ENCODE measurements around the gene NOS2.
"Not testable (repeated sequence)": the region's sequence is repeated elsewhere in the genome, so short reads cannot be mapped to it uniquely, and the experiment has no call there.

Gene NOS2

DNA sequence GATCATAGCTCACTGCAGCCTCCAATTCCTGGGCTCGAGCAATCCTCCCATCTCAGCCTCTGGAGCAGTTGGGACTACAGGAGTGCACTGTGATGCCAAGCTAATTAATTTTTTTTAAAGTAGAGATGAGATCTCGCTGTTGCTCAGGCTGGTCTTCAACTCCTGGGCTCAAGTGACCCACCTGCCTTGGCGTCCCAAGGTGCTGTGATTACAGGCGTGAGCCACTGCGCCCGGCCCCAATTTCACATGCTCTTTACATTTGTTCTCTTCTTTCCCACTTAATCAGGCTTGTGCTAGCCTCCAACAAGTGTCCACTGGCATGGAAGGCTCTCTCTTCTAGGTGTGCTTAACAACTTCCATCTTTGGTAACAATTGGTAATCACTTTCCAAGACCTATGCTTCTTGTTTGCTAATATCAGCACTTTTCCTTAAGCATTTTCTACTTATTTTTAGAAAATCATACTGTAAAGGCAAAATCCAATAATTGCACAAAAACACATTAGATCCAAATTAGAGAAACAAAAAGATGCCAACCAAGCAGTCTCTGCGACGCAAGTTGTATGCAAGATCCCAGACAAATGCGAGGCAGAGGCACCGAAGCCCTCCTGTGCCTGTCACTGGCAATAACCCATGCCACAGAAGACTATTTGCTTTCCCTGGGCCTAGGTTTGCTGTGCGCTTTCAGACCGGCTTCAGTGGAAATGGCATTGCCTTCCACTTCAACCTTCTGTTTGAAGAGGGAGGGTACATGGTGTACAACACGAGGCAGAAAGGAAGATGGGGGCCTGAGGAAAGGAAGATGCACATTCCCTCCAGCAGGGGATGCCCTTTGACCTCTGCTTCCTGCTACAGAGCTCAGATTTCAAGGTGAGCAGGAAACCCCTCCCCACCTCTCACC lies 52.6 kb downstream of the NOS2 start:
- no peaks in the 10 kb centered on the region for H3K27me3 Mint-ChIP-seq (ENCODE audit: low read depth)
- H3K27ac Mint-ChIP-seq = no peak overlapping the region
- H3K9me3 Mint-ChIP-seq = no peaks in the 10 kb centered on the region
- no peaks in the 10 kb centered on the region for H3K4me1 Mint-ChIP-seq (ENCODE audit: low read depth)
- H3K36me3 Mint-ChIP-seq (ENCODE audit: low read depth) = no peaks in the 10 kb centered on the region
- H3K4me3 Mint-ChIP-seq = no peak overlapping the region

DNA sequence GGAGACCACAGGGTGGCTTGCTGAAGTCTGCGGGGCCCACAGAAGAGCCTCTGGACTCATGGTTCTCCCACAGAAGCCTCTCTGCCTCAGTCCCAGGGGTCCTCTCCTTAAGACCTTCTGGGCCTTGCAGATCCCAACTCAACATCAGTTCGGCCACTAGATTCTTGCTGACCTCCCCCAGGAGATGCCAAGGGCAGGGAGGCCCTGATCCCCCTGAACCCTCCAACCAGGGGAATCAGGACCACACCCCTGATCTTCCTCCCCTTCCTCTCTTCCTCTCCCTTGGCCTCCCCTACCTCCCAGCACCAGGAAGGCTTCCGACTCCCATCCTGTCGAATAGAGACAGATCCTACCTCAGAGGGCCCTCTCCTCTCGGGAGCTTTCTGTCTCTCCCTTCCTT lies 53.4 kb downstream of the NOS2 start:
- Mint-ChIP-seq H3K4me3 (no peak overlapping the region), H3K27ac (no peak overlapping the region), H3K9me3 (no peaks in the 10 kb centered on the region), H3K36me3 (ENCODE audit: low read depth) (no peaks in the 10 kb centered on the region), H3K4me1 (ENCODE audit: low read depth) (no peaks in the 10 kb centered on the region), H3K27me3 (ENCODE audit: low read depth) (no peaks in the 10 kb centered on the region)

DNA sequence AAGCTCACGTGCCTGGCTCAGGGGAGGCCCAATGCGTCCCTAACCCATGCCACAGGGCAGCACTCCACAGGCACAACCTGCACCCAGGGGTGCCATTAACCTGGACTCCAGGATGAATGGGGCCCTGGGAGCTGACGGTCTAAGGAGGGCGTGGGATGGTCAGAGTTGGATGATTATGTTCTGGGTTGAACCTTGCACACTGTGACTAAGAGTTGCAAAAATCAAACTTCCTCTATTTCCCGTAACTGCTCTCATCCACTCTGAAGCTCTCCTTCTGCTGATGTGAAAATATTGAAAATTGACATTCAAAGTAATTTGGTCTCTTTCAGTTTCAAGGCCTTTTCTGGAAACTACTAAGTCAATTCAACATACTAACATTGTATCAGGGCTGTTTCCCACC lies 54.0 kb downstream of the NOS2 start:
- H3K27me3 Mint-ChIP-seq (ENCODE audit: low read depth); H3K4me3 Mint-ChIP-seq; H3K4me1 Mint-ChIP-seq (ENCODE audit: low read depth); H3K9me3 Mint-ChIP-seq; H3K36me3 Mint-ChIP-seq (ENCODE audit: low read depth); H3K27ac Mint-ChIP-seq: not testable (repeated sequence)

DNA sequence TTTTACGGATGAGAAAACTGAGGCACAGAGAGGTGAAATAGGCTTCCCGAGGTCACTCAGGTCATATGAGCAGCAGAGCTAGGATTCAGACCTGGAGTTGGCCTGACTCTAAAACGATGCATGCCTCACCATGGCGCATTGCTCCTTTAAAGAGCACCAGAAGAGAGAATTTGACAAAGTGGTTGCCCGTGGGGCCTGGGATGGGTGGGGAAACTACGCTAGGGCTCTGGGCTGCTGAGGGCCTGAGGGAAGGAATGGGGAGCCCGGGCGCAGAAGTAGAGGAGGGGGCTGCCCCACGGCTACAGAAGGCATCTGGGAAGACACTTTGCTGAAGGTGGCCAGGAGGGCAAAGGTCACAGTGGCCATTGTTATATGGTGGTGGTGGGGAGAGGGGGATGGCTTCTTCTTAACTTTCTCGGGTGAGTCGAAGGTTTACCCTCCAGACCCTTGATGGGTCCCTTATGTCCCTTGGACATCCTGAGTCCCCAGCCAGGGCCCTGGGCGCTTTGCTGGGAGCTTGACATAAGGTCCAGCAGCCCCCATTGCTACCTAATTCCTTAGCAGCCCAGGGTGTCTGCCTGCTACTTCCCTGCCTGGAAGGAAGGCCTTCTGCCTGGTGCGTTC lies 55.0 kb downstream of the NOS2 start:
- not testable (repeated sequence) for H3K9me3 Mint-ChIP-seq; H3K4me3 Mint-ChIP-seq; H3K4me1 Mint-ChIP-seq (ENCODE audit: low read depth); H3K27me3 Mint-ChIP-seq (ENCODE audit: low read depth); H3K36me3 Mint-ChIP-seq (ENCODE audit: low read depth); H3K27ac Mint-ChIP-seq

DNA sequence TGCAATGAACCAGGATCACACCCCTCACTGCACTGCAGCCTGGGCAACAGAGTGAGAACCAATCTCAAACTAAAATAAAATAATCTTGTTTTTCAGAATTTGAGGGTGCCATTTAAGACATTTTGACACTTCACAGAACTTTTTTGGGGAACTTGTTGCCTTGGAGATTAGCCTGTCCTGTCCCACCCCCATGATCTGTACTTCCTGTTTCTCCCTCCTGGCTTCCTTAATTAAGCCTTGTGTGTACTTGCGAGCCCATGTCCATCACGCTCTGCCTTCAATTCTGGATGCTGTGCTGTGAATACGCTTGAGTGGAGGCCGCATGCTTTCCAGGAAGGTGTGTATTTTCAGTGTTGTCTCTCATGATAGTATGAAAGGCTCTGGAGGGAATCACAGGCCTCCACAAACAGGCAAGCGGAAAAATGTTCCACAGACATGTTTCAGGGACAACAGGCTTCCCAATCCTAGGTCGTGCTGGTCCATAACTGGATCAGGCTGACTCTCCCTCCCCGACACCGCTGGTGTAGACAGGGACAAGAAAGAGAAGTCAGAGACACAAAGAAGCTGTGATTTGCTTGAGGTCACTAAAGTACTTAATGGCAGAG lies 56.9 kb downstream of the NOS2 start:
- no peaks in the 10 kb centered on the region for H3K36me3 Mint-ChIP-seq (ENCODE audit: low read depth)
- no peaks in the 10 kb centered on the region for H3K27me3 Mint-ChIP-seq (ENCODE audit: low read depth)
- no peaks in the 10 kb centered on the region for H3K4me1 Mint-ChIP-seq (ENCODE audit: low read depth)
- no peaks in the 10 kb centered on the region for H3K9me3 Mint-ChIP-seq
- no peak overlapping the region for H3K27ac Mint-ChIP-seq
- H3K4me3 Mint-ChIP-seq = no peak overlapping the region

DNA sequence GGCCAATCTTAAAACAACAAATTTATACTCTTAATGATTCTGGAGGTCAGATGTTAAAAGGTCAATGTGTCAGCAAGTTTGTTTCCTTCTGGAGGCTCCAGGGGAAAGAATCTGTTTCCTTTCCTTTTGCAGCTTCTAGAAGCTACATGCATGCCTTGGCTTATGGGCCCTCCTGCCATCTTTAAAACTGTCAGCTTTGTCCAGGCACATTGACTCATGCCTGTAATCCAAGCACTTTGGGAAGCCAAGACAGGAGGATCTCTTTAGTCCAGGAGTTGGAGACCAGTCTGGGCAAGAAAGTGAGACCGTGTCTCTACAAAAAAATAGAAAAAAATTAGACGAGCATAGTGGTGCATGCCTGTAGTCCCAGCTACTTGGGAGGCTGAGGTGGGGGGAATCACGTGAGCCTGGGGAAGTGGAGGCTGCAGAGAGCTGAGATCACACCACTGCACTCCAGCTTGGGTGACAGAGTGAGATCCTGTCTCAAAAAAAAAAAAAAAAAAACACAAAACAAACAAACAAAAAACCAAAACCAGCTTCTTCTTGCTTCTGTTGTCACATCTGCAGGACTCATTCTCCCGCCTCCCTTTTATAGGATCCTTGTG lies 58.3 kb downstream of the NOS2 start:
- H3K4me1 Mint-ChIP-seq (ENCODE audit: low read depth) = no peaks in the 10 kb centered on the region
- H3K4me3 Mint-ChIP-seq = no peak overlapping the region
- no peak overlapping the region for H3K27ac Mint-ChIP-seq
- no peaks in the 10 kb centered on the region for H3K36me3 Mint-ChIP-seq (ENCODE audit: low read depth)
- H3K27me3 Mint-ChIP-seq (ENCODE audit: low read depth) = no peaks in the 10 kb centered on the region
- no peaks in the 10 kb centered on the region for H3K9me3 Mint-ChIP-seq

DNA sequence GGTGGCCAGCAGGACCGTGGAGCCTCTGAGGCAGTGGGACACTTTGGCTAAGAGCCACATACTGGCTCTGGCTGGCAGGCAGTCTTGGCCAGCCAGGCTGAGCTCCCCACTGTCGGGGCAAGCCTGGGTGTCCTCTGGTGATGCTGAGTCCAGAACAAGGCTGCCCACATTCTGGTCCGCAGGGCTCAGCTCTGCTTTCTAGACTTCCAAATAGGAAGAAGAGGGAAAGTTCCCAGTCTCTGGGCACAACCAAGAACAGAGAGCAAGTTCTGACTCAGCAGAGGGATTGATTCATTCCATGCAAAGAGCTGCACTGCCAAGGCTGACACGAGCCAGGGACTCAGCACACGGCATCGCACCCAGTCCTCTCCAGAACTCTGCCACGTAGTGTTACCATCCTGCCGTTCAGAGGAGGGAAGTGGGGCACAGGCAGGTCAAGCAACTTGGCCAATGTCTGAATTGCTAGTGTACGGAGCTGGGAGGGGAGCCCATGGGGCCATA lies 58.9 kb downstream of the NOS2 start:
- H3K4me1 Mint-ChIP-seq (ENCODE audit: low read depth) = no peaks in the 10 kb centered on the region
- no peaks in the 10 kb centered on the region for H3K36me3 Mint-ChIP-seq (ENCODE audit: low read depth)
- H3K4me3 Mint-ChIP-seq = no peak overlapping the region
- no peaks in the 10 kb centered on the region for H3K9me3 Mint-ChIP-seq
- no peaks in the 10 kb centered on the region for H3K27me3 Mint-ChIP-seq (ENCODE audit: low read depth)
- H3K27ac Mint-ChIP-seq = no peak overlapping the region

DNA sequence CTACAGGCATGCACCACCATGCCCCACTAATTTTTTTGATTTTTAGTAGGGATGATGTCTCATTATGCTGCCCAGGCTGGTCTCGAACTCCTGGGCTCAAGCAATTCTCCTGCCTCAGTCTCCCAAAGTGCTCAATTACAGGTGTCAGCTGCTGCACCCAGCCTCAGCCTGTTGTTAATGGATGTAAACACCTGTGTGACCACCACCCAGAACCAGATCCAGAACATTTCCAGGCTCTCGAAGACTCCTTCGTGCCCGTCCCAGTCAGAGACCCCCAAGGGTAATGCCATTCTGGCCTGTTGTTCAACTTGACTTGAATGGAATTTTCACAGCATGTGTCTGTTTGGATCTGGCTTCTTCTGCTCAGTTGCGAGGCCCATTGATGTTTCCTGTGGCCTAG lies 59.8 kb downstream of the NOS2 start:
- not testable (repeated sequence) for H3K27me3 Mint-ChIP-seq (ENCODE audit: low read depth); H3K9me3 Mint-ChIP-seq; H3K27ac Mint-ChIP-seq; H3K4me1 Mint-ChIP-seq (ENCODE audit: low read depth); H3K4me3 Mint-ChIP-seq; H3K36me3 Mint-ChIP-seq (ENCODE audit: low read depth)

DNA sequence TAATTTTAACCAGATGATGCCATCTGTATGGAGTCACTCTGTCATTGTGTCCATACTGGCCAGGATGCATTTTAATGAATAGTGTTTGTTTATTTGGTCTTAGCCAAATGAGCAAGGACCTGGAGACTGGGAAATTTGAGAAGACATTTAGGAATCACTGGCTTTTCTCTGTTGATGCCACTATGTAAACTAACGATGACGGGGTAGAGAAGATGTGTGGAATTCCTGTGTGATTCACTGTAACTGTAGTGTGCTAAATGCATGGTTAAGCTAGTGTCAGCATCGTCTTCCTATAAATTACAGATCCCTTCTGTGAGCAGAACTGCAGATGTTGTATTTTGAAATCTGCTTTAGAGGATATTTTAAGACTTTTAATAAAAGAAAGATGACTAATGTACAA lies 66.6 kb downstream of the NOS2 start:
- Mint-ChIP-seq H3K36me3 (ENCODE audit: low read depth) (no peaks in the 10 kb centered on the region), H3K4me3 (no peak overlapping the region), H3K27me3 (ENCODE audit: low read depth) (peaks cover 38% of the 10 kb centered on the region), H3K9me3 (no peaks in the 10 kb centered on the region), H3K4me1 (ENCODE audit: low read depth) (no peaks in the 10 kb centered on the region), H3K27ac (no peak overlapping the region)

DNA sequence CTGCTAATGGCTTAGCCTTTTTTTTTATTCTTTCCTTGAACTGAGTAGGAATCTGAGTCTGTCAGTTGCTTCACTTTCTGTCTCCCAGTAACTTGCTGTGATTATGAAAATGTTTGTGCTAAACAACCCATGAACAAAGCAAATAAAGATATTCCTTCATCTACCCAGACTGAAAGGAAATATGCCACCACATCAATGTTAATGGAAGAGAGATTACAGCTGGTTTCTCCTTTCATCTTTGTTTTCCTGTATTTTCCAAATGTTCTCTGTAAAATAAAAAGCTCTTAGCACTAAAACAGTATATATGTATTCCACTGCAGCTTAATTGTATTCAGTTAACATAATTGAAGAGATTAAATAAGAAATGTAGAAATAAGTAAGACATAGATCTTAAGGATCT lies 67.6 kb downstream of the NOS2 start:
- H3K27ac Mint-ChIP-seq; H3K36me3 Mint-ChIP-seq (ENCODE audit: low read depth); H3K4me1 Mint-ChIP-seq (ENCODE audit: low read depth); H3K9me3 Mint-ChIP-seq; H3K4me3 Mint-ChIP-seq: not testable (repeated sequence)
- peaks cover 38% of the 10 kb centered on the region for H3K27me3 Mint-ChIP-seq (ENCODE audit: low read depth)

DNA sequence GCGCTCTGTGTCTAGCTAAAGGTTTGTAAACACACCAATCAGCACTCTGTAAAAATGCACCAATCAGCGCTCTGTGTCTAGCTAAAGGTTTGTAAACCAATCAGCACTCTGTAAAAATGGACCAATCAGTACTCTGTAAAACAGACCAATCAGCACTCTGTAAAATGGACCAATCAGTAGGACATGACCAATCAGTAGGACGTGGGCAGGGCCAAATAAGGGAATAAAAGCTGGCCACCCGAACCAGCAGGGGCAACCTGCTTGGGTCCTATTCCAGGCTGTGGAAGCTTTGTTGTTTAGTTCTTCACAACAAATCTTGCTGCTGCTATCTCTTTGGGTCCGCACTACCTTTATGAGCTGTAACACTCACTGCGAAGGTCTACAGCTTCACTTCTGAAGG lies 74.3 kb downstream of the NOS2 start:
- not testable (repeated sequence) for H3K4me3 Mint-ChIP-seq; H3K4me1 Mint-ChIP-seq (ENCODE audit: low read depth); H3K27ac Mint-ChIP-seq; H3K9me3 Mint-ChIP-seq; H3K36me3 Mint-ChIP-seq (ENCODE audit: low read depth)
- peaks cover 22% of the 10 kb centered on the region for H3K27me3 Mint-ChIP-seq (ENCODE audit: low read depth)

DNA sequence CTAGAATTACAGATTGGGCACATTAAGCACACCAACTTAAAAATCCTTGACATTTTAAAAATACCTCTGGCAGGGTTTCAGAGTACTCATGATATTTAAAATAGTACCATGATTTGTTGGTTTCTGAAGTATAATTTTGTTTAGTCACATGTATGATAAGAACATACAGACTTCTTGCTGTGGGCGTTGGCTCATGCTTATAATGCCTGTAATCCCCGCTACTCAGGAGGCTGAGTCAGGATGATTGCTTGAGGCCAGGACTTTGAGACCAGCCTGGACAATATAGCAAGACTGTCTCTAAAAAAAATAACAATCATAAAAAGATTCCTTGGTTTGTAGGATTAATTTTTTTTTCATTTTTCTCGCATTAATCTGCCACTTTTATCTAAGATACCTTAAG lies 78.5 kb downstream of the NOS2 start:
- peaks cover 10% of the 10 kb centered on the region for H3K27me3 Mint-ChIP-seq (ENCODE audit: low read depth)
- H3K36me3 Mint-ChIP-seq (ENCODE audit: low read depth) = no peaks in the 10 kb centered on the region
- no peak overlapping the region for H3K4me3 Mint-ChIP-seq
- no peaks in the 10 kb centered on the region for H3K4me1 Mint-ChIP-seq (ENCODE audit: low read depth)
- no peak overlapping the region for H3K27ac Mint-ChIP-seq
- no peaks in the 10 kb centered on the region for H3K9me3 Mint-ChIP-seq

All from T-helper 1 cell treated with Interleukin-12 subunit alpha and Interleukin-12 subunit beta and Interleukin-4 antibody, amounts not matched to agents 30 μg/mL and 1 μg/mL, for 36 hours (primary cell).